Natural killer cell (primary cell): ENCODE results near the gene AIFM1. TPM values are rescaled to one million over a fixed set of nuclear protein-coding genes. Genes with fewer than 3 reads are reported as not detected.

ENCODE experiments used
- ATAC-seq, 3 donors: fragments of 150-1000 bp in 2 of 3; fragments of 200-7000 bp in 1 of 3; cut with Tn5 transposase; 1 replicate in 1 of 3; 2 replicates in 2 of 3; pipeline ENCODE4 v1.10.0; 2021; ENCODE audit warnings: mild to moderate bottlenecking in 2 of 3, moderate library complexity in 2 of 3
- DNase-seq, 2 donors: peaks; one replicate each; pipeline versions ENCODE4 v3.0.0 to v3.0.0-alpha.2; 2013 to 2021; ENCODE audit warnings: mixed read lengths in 1 of 2
- H3K27ac ChIP-seq: one replicate; pipeline ENCODE4 v1.5.1; 2013; ENCODE audit warnings: mild to moderate bottlenecking, low read length
- H3K27me3 ChIP-seq: one replicate; pipeline ENCODE4 v1.6.1; 2013; ENCODE audit warnings: low read length; ENCODE audit not compliant: control insufficient read depth, insufficient read depth
- H3K36me3 ChIP-seq: one replicate; pipeline ENCODE4 v1.6.1; 2013; ENCODE audit warnings: low read length; ENCODE audit not compliant: control insufficient read depth, insufficient read depth
- H3K4me1 ChIP-seq: one replicate; pipeline ENCODE4 v1.6.1; 2013; ENCODE audit warnings: low read length; ENCODE audit not compliant: control insufficient read depth, insufficient read depth
- H3K4me3 ChIP-seq: one replicate; pipeline ENCODE4 v1.5.1; 2013; ENCODE audit warnings: low read length
- H3K9me3 ChIP-seq: one replicate; pipeline ENCODE4 v1.6.1; 2013; ENCODE audit warnings: low read length; ENCODE audit not compliant: control insufficient read depth, insufficient read depth
- H3K27ac Mint-ChIP-seq, 2 donors: one replicate each; pipeline ENCODE4 v1.8.0; 2022; ENCODE audit warnings: mild to moderate bottlenecking in 2 of 2, mixed read lengths in 2 of 2, moderate library complexity in 1 of 2
- H3K27me3 Mint-ChIP-seq, 2 donors: one replicate each; pipeline ENCODE4 v1.8.0; 2022; ENCODE audit warnings: low read depth in 2 of 2, mixed read lengths in 2 of 2
- H3K36me3 Mint-ChIP-seq: one replicate; pipeline ENCODE4 v1.8.0; 2022; ENCODE audit warnings: mixed read lengths
- H3K4me1 Mint-ChIP-seq, 2 donors: one replicate each; pipeline ENCODE4 v1.8.0; 2022; ENCODE audit warnings: mixed read lengths in 2 of 2
- H3K4me3 Mint-ChIP-seq: one replicate; pipeline ENCODE4 v1.8.0; 2022; ENCODE audit warnings: mild to moderate bottlenecking, moderate library complexity, mixed read lengths
- H3K9me3 Mint-ChIP-seq, 2 donors: one replicate each; pipeline ENCODE4 v1.8.0; 2022; ENCODE audit warnings: mixed read lengths in 2 of 2
- CTCF ChIP-seq: fragments of 200-600 bp; IDR thresholded peaks from one replicate; pipeline ENCODE4 v1.8.0; 2022; ENCODE audit warnings: antibody characterized with exemption
- WGBS: methylation state at CpG from one replicate; pipeline ENCODE4 v1.1.7; 2013; ENCODE audit warnings: missing lambda C conversion rate; ENCODE audit not compliant: insufficient coverage; 5-methylcytosine and 5-hydroxymethylcytosine counted together
- intact Hi-C: fragments of 100-400 bp; cut with micrococcal nuclease; formaldehyde crosslinking; loops from one replicate; pipeline ENCODE4 v1.14.2; 2022
- total RNA-seq, 4 donors: library from RNA; stranded (reverse); fragments of 120-200 nt in 1 of 4; gene quantifications; one replicate each; pipeline versions ENCODE4 v1.2.3 to v1.2.4, GENCODE V29; 2013 to 2022

Gene AIFM1
- total RNA-seq, 3 donors from 2014 or later (not counting 1 experiment from before 2014, with no cell fraction given) = 16.2 to 21.1 (median 17.0) TPM

- Mint-ChIP-seq H3K4me3 (no peak overlapping the region), H3K27me3 (no peaks in the 10 kb centered on the region), H3K27ac (no peak overlapping the region), H3K9me3 (no peaks in the 10 kb centered on the region), H3K36me3 (no peaks in the 10 kb centered on the region), H3K4me1 (no peaks in the 10 kb centered on the region)
- Histone ChIP-seq H3K27me3 (no peaks in the 10 kb centered on the region), H3K4me1 (no peaks in the 10 kb centered on the region), H3K9me3 (no peaks in the 10 kb centered on the region), H3K36me3 (peaks cover 36% of the 10 kb centered on the region), H3K27ac (no peak overlapping the region), H3K4me3 (no peak overlapping the region)
- WGBS = 97% methylated on average over 5 of the region's 5 CpGs
- no peak for ATAC-seq
- intact Hi-C loops = no loop called here
- DNase-seq = no peak
- no peak for TF ChIP-seq CTCF
Measured at GRCh38 chrX:130136496-130136895, 29.1 kb downstream of the AIFM1 start.

DNA sequence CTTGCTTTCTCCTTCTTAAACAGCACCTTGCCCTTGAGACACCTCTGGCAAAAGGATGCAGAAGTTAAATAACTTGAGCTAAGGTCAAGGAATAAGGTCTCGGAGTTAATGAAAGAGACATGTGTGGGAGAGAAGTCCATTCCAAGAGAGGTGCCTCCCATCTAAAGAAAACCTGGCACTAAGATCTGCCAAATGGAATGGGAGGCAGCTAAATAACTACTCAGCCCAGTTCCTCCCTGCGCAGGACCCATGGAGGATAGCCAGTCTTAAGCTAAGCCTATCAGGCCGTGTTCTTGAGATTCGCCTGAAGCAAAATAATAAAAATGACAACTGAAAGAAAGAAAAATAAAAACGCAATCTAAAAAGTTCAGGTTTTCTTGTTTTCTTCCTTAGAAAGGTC is 34.7 kb downstream of the AIFM1 start:
- no peaks in the 10 kb centered on the region for H3K27me3 ChIP-seq
- H3K27ac ChIP-seq = no peak overlapping the region
- no peak for ATAC-seq
- H3K9me3 ChIP-seq = no peaks in the 10 kb centered on the region
- H3K4me3 ChIP-seq = no peak overlapping the region
- 96% methylated on average over 5 of the region's 5 CpGs for WGBS
- Mint-ChIP-seq H3K27ac (no peak overlapping the region), H3K27me3 (no peaks in the 10 kb centered on the region), H3K4me3 (no peak overlapping the region), H3K4me1 (no peaks in the 10 kb centered on the region), H3K36me3 (no peaks in the 10 kb centered on the region), H3K9me3 (no peaks in the 10 kb centered on the region)
- intact Hi-C loops = no loop called here
- DNase-seq = no peak
- TF ChIP-seq CTCF = no peak
- no peaks in the 10 kb centered on the region for H3K4me1 ChIP-seq
- H3K36me3 ChIP-seq = peaks cover 27% of the 10 kb centered on the region

DNA sequence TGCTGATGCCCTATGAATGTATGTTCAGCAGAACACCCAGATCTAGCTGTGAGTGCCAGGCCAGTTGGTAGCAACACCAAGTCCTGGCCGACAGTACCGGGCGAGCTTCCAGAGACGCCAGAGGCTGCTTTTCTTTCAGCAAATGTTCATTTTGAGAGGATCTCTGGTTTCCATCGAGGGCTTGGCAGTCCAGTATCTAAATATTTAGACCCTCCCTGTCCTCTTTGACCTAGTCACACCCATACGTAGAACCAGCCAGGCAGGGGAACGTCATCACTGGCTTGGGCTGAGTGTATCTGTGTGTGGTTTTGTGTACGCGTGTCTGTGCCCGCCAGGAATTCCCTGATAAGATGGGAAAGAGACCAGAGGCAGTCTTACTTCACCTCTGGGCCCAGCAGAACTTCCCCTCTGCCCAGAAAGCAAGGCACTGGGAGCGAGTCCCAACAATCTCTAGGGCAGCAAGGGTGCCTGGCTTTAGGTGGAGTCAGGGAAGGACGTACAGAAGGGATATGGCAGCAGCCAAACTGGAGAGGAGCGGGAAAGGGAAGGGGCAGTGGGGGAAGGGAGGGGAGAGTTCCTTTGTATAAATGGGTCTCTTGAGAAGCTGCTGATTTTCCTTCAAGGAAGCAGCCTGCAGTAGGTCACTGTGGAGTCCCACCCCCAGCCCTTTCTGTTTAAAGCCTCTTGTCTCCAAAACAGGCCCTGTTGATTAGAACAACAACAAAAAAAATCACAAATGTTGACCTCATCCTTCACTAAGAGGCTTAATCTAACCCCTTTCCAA is 40.4 kb downstream of the AIFM1 start:
- no peak overlapping the region for H3K4me3 ChIP-seq
- WGBS = 94% methylated on average over 8 of the region's 13 CpGs
- no peaks in the 10 kb centered on the region for H3K9me3 Mint-ChIP-seq
- intact Hi-C loops = no loop called here
- H3K9me3 ChIP-seq = no peaks in the 10 kb centered on the region
- ATAC-seq = no peak
- no peak for DNase-seq
- H3K4me1 Mint-ChIP-seq = peaks cover 2 to 4% of the 10 kb centered on the region in 2 donors
- peaks cover 12% of the 10 kb centered on the region for H3K4me1 ChIP-seq
- peaks cover 0 to 8% of the 10 kb centered on the region in 2 donors for H3K27me3 Mint-ChIP-seq
- no peak for TF ChIP-seq CTCF
- no peak overlapping the region for H3K27ac Mint-ChIP-seq
- no peaks in the 10 kb centered on the region for H3K36me3 Mint-ChIP-seq
- peaks cover 5% of the 10 kb centered on the region for H3K36me3 ChIP-seq
- no peak overlapping the region for H3K27ac ChIP-seq
- H3K27me3 ChIP-seq = no peaks in the 10 kb centered on the region
- no peak overlapping the region for H3K4me3 Mint-ChIP-seq

DNA sequence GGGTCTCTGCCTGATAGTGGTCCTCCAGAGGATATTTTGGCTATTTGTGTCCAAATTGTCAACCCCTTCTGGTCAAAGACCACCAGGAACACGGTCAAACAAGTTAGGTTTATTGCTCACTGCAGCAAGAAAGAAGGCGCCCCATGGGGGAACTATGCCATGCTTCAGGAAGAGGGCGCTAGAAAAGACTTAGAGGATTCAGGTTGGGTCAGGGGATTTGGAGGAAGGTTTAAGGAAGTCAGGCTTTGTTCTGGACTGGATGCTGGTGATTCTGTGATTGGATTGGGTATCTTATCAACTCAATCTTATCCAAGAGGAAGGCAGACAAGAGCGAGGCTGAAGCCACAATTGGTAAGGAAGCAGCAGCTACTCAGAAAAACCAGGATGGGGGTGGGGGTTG is 41.1 kb downstream of the AIFM1 start:
- no peak for DNase-seq
- H3K9me3 ChIP-seq = no peaks in the 10 kb centered on the region
- no peak overlapping the region for H3K27ac ChIP-seq
- Mint-ChIP-seq H3K27ac (no peak overlapping the region), H3K27me3 (peaks cover 0 to 8% of the 10 kb centered on the region in 2 donors), H3K9me3 (no peaks in the 10 kb centered on the region), H3K4me1 (peaks cover 5 to 10% of the 10 kb centered on the region in 2 donors), H3K4me3 (no peak overlapping the region), H3K36me3 (no peaks in the 10 kb centered on the region)
- ATAC-seq = no peak
- intact Hi-C loops = loop anchor here (5.0 kb wide), 1 partner anchor 68 kb away; no protein-coding TSS in a partner anchor
- H3K4me1 ChIP-seq = peaks cover 16% of the 10 kb centered on the region
- no peaks in the 10 kb centered on the region for H3K27me3 ChIP-seq
- 87% methylated on average over 4 of the region's 4 CpGs for WGBS
- H3K4me3 ChIP-seq = no peak overlapping the region
- no peak for TF ChIP-seq CTCF
- H3K36me3 ChIP-seq = peaks cover 5% of the 10 kb centered on the region
